H1 (cell line): ENCODE results near the gene OR51A4. TPM values are rescaled to one million over a fixed set of nuclear protein-coding genes. Genes with fewer than 3 reads are reported as not detected.

ENCODE experiments used
- CTCF ChIA-PET: fragments of 300-600 bp; sonication (Branson Sonifier 250); formaldehyde crosslinking; loops from one replicate; lab custom pipeline; 2021; ENCODE audit not compliant: partially characterized antibody; lab: Charles Lee
- POLR2A ChIA-PET: fragments of 300-600 bp; sonication (Branson Sonifier 250); formaldehyde crosslinking; loops from one replicate; lab custom pipeline; 2021; ENCODE audit warnings: inconsistent platforms; ENCODE audit not compliant: partially characterized antibody; lab: Charles Lee
- DNase-seq, 2 experiments: peaks; one replicate each; pipeline versions ENCODE4 v3.0.0 to v3.0.0-alpha.2; 2010 to 2022; ENCODE audit warnings: low spot score in 2 of 2, low read depth in 1 of 2, mixed read lengths in 1 of 2
- FAIRE-seq: peaks from 2 replicates; lab custom pipeline; 2011; peaks lifted over from hg19 to GRCh38; lab: Jason Lieb, UNC
- H2AFZ ChIP-seq: 2 replicates; pipeline ENCODE4 v1.8.1; 2012; ENCODE audit warnings: low read length, inconsistent platforms
- H2AK5ac ChIP-seq: 2 replicates; pipeline ENCODE4 v1.6.1; 2013; ENCODE audit warnings: low read depth, low read length
- H2BK120ac ChIP-seq: replicated peaks from 2 replicates; pipeline ENCODE3; 2013; ENCODE audit warnings: low read depth, low read length, inconsistent platforms
- H2BK12ac ChIP-seq: 2 replicates; pipeline ENCODE4 v1.6.1; 2013; ENCODE audit warnings: low read depth, low read length
- H2BK15ac ChIP-seq: 2 replicates; pipeline ENCODE4 v1.6.1; 2013; ENCODE audit warnings: low read length
- H2BK20ac ChIP-seq: 2 replicates; pipeline ENCODE4 v1.6.1; 2013; ENCODE audit warnings: low read length
- H2BK5ac ChIP-seq: 2 replicates; pipeline ENCODE4 v1.6.1; 2013; ENCODE audit warnings: low read depth, low read length
- H3K14ac ChIP-seq: 2 replicates; pipeline ENCODE4 v1.6.1; 2013; ENCODE audit warnings: inconsistent platforms; ENCODE audit not compliant: insufficient read length
- H3K18ac ChIP-seq: 2 replicates; pipeline ENCODE4 v1.6.1; 2013; ENCODE audit warnings: low read length; ENCODE audit errors: extremely low read depth
- H3K23ac ChIP-seq: 2 replicates; pipeline ENCODE4 v1.6.1; 2013; ENCODE audit warnings: inconsistent platforms; ENCODE audit not compliant: insufficient read length
- H3K23me2 ChIP-seq: 2 replicates; pipeline ENCODE4 v1.6.1; 2013; ENCODE audit warnings: low read depth, low read length
- H3K27ac ChIP-seq: 2 replicates; pipeline ENCODE4 v1.6.1; 2011; ENCODE audit warnings: low read depth, low read length, inconsistent platforms
- H3K27me3 ChIP-seq, 4 experiments: replicated peaks in 1 of 4; 1 replicate in 1 of 4; 2 replicates in 3 of 4; pipeline versions ENCODE4 v1.6.1 to v1.8.1; 2011 to 2013; ENCODE audit warnings: low read length in 3 of 4, mild to moderate bottlenecking in 3 of 4, inconsistent platforms in 2 of 4, mixed read lengths in 2 of 4, moderate library complexity in 1 of 4; ENCODE audit not compliant: control insufficient read depth in 3 of 4, insufficient read depth in 3 of 4; ENCODE audit errors: extremely low read depth in 1 of 4
- H3K36me3 ChIP-seq, 4 experiments: 2 replicates each; pipeline versions ENCODE4 v1.6.1 to v1.8.1; 2011 to 2013; ENCODE audit warnings: mild to moderate bottlenecking in 4 of 4, low read length in 3 of 4, moderate library complexity in 2 of 4, control low read depth in 1 of 4, inconsistent platforms in 1 of 4; ENCODE audit not compliant: insufficient read depth in 4 of 4, control insufficient read depth in 2 of 4
- H3K4ac ChIP-seq: replicated peaks from 2 replicates; pipeline ENCODE3; 2013; ENCODE audit warnings: low read length, low read depth, mixed read lengths, inconsistent platforms; ENCODE audit not compliant: insufficient read length
- H3K4me1 ChIP-seq, 4 experiments: replicated peaks in 1 of 4; 1 replicate in 1 of 4; 2 replicates in 3 of 4; pipeline versions ENCODE4 v1.6.1 to v1.8.1; 2011 to 2013; ENCODE audit warnings: low read length in 3 of 4, inconsistent platforms in 2 of 4, mixed read lengths in 1 of 4; ENCODE audit not compliant: insufficient read depth in 4 of 4, control insufficient read depth in 3 of 4
- H3K4me2 ChIP-seq, 2 experiments: 2 replicates each; pipeline versions ENCODE4 v1.6.1 to v1.8.1; 2011 to 2013; ENCODE audit warnings: low read depth in 2 of 2, low read length in 2 of 2, control low read depth in 1 of 2, inconsistent platforms in 1 of 2, mild to moderate bottlenecking in 1 of 2; ENCODE audit not compliant: insufficient read depth in 1 of 2
- H3K4me3 ChIP-seq, 4 experiments: fragments of 200-600, 300-600 bp in 1 of 4; sonication (generic), shearing (Covaris generic), sonication (Bioruptor Twin) in 1 of 4; 2 replicates each; pipeline versions ENCODE4 v1.5.1 to v1.8.1; 2011 to 2016; ENCODE audit warnings: low read length in 4 of 4, low read depth in 3 of 4, control low read depth in 2 of 4, inconsistent platforms in 2 of 4, mild to moderate bottlenecking in 2 of 4, mixed read lengths in 1 of 4, moderate library complexity in 1 of 4; ENCODE audit not compliant: insufficient read depth in 2 of 4; ENCODE audit errors: extremely low read depth in 1 of 4
- H3K56ac ChIP-seq: replicated peaks from 2 replicates; pipeline ENCODE3; 2013; ENCODE audit warnings: low read depth, mild to moderate bottlenecking, mixed read lengths, low read length, inconsistent platforms; ENCODE audit not compliant: insufficient read length
- H3K79me1 ChIP-seq: 2 replicates; pipeline ENCODE4 v1.6.1; 2013; ENCODE audit warnings: low read depth, low read length, control low read depth
- H3K79me2 ChIP-seq, 2 experiments: 2 replicates each; pipeline versions ENCODE4 v1.6.1 to v1.8.1; 2012 to 2013; ENCODE audit warnings: low read length in 2 of 2, mild to moderate bottlenecking in 2 of 2, inconsistent platforms in 1 of 2; ENCODE audit not compliant: insufficient read depth in 2 of 2, control insufficient read depth in 1 of 2
- H3K9ac ChIP-seq, 4 experiments: replicated peaks in 1 of 4; 1 replicate in 1 of 4; 2 replicates in 3 of 4; pipeline versions ENCODE4 v1.6.1 to v1.8.1; 2011 to 2013; ENCODE audit warnings: low read depth in 3 of 4, low read length in 3 of 4, control low read depth in 2 of 4, mild to moderate bottlenecking in 2 of 4, moderate library complexity in 2 of 4, inconsistent platforms in 1 of 4; ENCODE audit errors: extremely low read depth in 1 of 4
- H3K9me3 ChIP-seq, 2 experiments: 2 replicates each; pipeline versions ENCODE4 v1.6.1 to v1.8.1; 2012 to 2013; ENCODE audit warnings: mild to moderate bottlenecking in 2 of 2, moderate library complexity in 2 of 2, control low read depth in 1 of 2, inconsistent platforms in 1 of 2, low read depth in 1 of 2, low read length in 1 of 2, mixed read lengths in 1 of 2; ENCODE audit not compliant: insufficient read depth in 2 of 2
- H4K20me1 ChIP-seq, 2 experiments: replicated peaks in 1 of 2; 2 replicates each; pipeline versions ENCODE3 to v1.8.1; 2011 to 2013; ENCODE audit warnings: inconsistent platforms in 2 of 2, low read length in 2 of 2, mild to moderate bottlenecking in 1 of 2; ENCODE audit not compliant: insufficient read depth in 2 of 2, control insufficient read depth in 1 of 2
- H4K5ac ChIP-seq: 2 replicates; pipeline ENCODE4 v1.6.1; 2013; ENCODE audit warnings: low read length, low read depth, mixed read lengths, inconsistent platforms; ENCODE audit not compliant: insufficient read length
- H4K8ac ChIP-seq: 2 replicates; pipeline ENCODE4 v1.8.0; 2013; ENCODE audit warnings: mild to moderate bottlenecking, moderate library complexity, low read length, inconsistent platforms; ENCODE audit not compliant: insufficient read depth; ENCODE audit errors: extremely low read depth
- H4K91ac ChIP-seq: replicated peaks from 2 replicates; pipeline ENCODE3; 2013; ENCODE audit warnings: low read length, mixed read lengths, inconsistent platforms; ENCODE audit not compliant: insufficient read length
- BCL11A ChIP-seq, 2 experiments: IDR thresholded peaks; one replicate each; pipeline ENCODE4 v1.6.1; 2011; ENCODE audit warnings: low read depth in 2 of 2, low read length in 2 of 2, mild to moderate bottlenecking in 2 of 2
- JUN ChIP-seq: IDR thresholded peaks from 2 replicates; pipeline ENCODE4 v1.6.1; 2011; ENCODE audit warnings: low read depth, mild to moderate bottlenecking, improper control_type of control experiment, low read length
- POU5F1 ChIP-seq: IDR thresholded peaks from 2 replicates; pipeline ENCODE4 v1.6.1; 2011; ENCODE audit warnings: low read depth, mild to moderate bottlenecking, low read length, moderate library complexity
- TEAD4 ChIP-seq: IDR thresholded peaks from 2 replicates; pipeline ENCODE4 v1.6.1; 2012; ENCODE audit warnings: low read depth, low read length, inconsistent platforms, mixed read lengths
- WGBS, 2 experiments: shearing (Covaris generic) in 1 of 2; methylation state at CpG; one replicate each; pipeline versions ENCODE4 v1.1.6 to v1.1.7; 2013 to 2015; ENCODE audit warnings: low lambda C conversion rate in 2 of 2, mixed read lengths in 2 of 2, inconsistent platforms in 1 of 2, low coverage in 1 of 2, missing lambda C conversion rate in 1 of 2; ENCODE audit not compliant: insufficient replicate concordance in 2 of 2, insufficient coverage in 1 of 2, insufficient read length in 1 of 2; ENCODE audit errors: extremely low coverage in 1 of 2, missing lambda C conversion rate in 1 of 2; 5-methylcytosine and 5-hydroxymethylcytosine counted together
- polyA plus RNA-seq, 7 experiments: library from polyadenylated mRNA; depleted of rRNA in 3 of 7; stranded (reverse) in 5 of 7; unstranded in 2 of 7; fragments of >200 nt in 5 of 7; fragments of 200-250 nt in 2 of 7; gene quantifications; 1 replicate in 5 of 7; 2 replicates in 1 of 7; 4 replicates in 1 of 7; pipeline versions ENCODE4 v1.2.1 to v1.2.3, GENCODE V29; 2011 to 2013; ENCODE audit warnings: missing spikeins in 2 of 7, mixed read lengths in 2 of 7
- total RNA-seq: library from RNA; stranded (reverse); fragmentation: NEBNext Ultra II Directional; extraction: Animal tissue kit (Norgen Biotek cat#: 25700); gene quantifications from 2 replicates; pipeline ENCODE4 v1.2.1, GENCODE V29; 2021

Gene OR51A4
- total and polyA plus RNA-seq, 2 of the 8 experiments (the other 6 are each of a cell fraction or from before 2014, with no cell fraction given), result not detected

GRCh38 chr11:4960877-4961276 is 13.5 kb upstream of the OR51A4 start:
- Histone ChIP-seq H3K79me2 (no peaks in the 10 kb centered on the region), H4K91ac (no peak overlapping the region), H3K4ac (no peak overlapping the region), H3K14ac (no peak overlapping the region), H2BK20ac (no peak overlapping the region), H4K8ac (no peak overlapping the region), H3K9me3 (no peaks in the 10 kb centered on the region), H3K23me2 (no peaks in the 10 kb centered on the region), H3K27me3 (no peaks in the 10 kb centered on the region), H4K5ac (no peak overlapping the region), H3K4me2 (no peak overlapping the region), H3K4me3 (no peak overlapping the region), H3K36me3 (no peaks in the 10 kb centered on the region), H2BK12ac (no peak overlapping the region)
- FAIRE-seq, result no peak
- 91% methylated on average over 3 of the region's 3 CpGs; no CpG with 5 or more reads in 1 of the 2 experiments for WGBS, 2 experiments
- POLR2A ChIA-PET, result no interaction called here
- TF ChIP-seq JUN (no peak), TEAD4 (no peak), POU5F1 (no peak), BCL11A (IDR thresholded peaks at IDR 0.05; ENCODE audit: low read depth in 2 of 2, low read length in 2 of 2) (no peak)
- TF ChIP-seq, all 59 proteins: peak for 0
- no peaks in the 10 kb centered on the region for H4K20me1 ChIP-seq
- no peak overlapping the region for H3K27ac ChIP-seq
- H3K4me1 ChIP-seq, result no peaks in the 10 kb centered on the region
- no peaks in the 10 kb centered on the region for H3K79me1 ChIP-seq
- DNase-seq, result no peak
- no peak overlapping the region for H3K18ac ChIP-seq
- CTCF ChIA-PET, result no interaction called here
- H2BK5ac ChIP-seq, result no peak overlapping the region
- no peak overlapping the region for H2BK15ac ChIP-seq
- no peak overlapping the region for H3K56ac ChIP-seq
- H2BK120ac ChIP-seq, result no peak overlapping the region
- H2AFZ ChIP-seq, result no peak overlapping the region
- H3K9ac ChIP-seq, result no peak overlapping the region
- H3K23ac ChIP-seq, result no peak overlapping the region
- no peak overlapping the region for H2AK5ac ChIP-seq
